CD4-positive, alpha-beta T cell treated with Interleukin-17A for 1 hour (primary cell): ENCODE measurements around the gene KLHDC8B.
"Not testable (repeated sequence)": the region's sequence is repeated elsewhere in the genome, so short reads cannot be mapped to it uniquely, and the experiment has no call there.

Experiments used
- DNase-seq: peaks from one replicate; pipeline ENCODE4 v3.0.0-alpha.2; 2020

KLHDC8B gene

GRCh38 chr3:49198161-49198560 lies 26.8 kb downstream of the KLHDC8B start:
- no peak for DNase-seq

GRCh38 chr3:49198611-49199230 lies 27.3 kb downstream of the KLHDC8B start:
- DNase-seq = no peak

- no peak for DNase-seq
Observed at GRCh38 chr3:49199239-49199899, 28.0 kb downstream of the KLHDC8B start.

- DNase-seq = no peak
Observed at GRCh38 chr3:49199900-49200281, 28.5 kb downstream of the KLHDC8B start.

GRCh38 chr3:49213541-49213943 lies 42.1 kb downstream of the KLHDC8B start:
- no peak for DNase-seq

GRCh38 chr3:49213998-49214397 lies 42.6 kb downstream of the KLHDC8B start:
- no peak for DNase-seq

GRCh38 chr3:49216687-49217086 lies 45.3 kb downstream of the KLHDC8B start:
- not testable (repeated sequence) for DNase-seq

- DNase-seq = not testable (repeated sequence)
Observed at GRCh38 chr3:49217108-49217507, 45.7 kb downstream of the KLHDC8B start.

GRCh38 chr3:49217688-49218470 lies 46.5 kb downstream of the KLHDC8B start:
- DNase-seq = no peak

- not testable (repeated sequence) for DNase-seq
Observed at GRCh38 chr3:49218471-49218989, 47.1 kb downstream of the KLHDC8B start.

GRCh38 chr3:49219132-49219531 lies 47.7 kb downstream of the KLHDC8B start:
- DNase-seq = no peak

- not testable (repeated sequence) for DNase-seq
Observed at GRCh38 chr3:49220985-49221563, 49.7 kb downstream of the KLHDC8B start.

GRCh38 chr3:49222002-49222401 lies 50.6 kb downstream of the KLHDC8B start:
- no peak for DNase-seq
